CD4-positive, alpha-beta T cell treated with Interferon gamma for 1 hour (primary cell): Measurements from ENCODE around the gene GPR3.
"Not testable (repeated sequence)": the region's sequence is repeated elsewhere in the genome, so short reads cannot be mapped to it uniquely, and the experiment has no call there.

Experiments used
- DNase-seq: peaks from one replicate; pipeline ENCODE4 v3.0.0-alpha.2; 2020

The GPR3 gene

DNA sequence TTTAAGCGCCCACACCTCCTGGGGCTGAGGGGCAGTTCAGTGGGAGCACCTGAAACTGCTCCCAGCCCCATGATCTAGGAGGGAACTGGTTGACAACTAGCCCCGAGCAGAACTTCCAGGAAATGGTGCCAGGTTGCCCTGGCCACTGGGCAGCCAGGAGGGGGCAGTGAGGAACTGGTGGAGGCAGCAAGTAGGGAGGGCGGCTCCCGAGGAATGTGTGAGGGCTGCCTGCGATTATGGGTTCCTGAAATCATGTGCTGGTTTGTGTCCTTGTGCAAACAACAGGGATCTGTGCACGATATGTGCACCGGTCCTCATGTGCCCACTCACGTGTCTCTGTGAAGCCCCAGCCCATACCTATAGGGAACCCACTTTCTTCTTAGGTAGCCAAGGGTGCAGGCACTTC, 9.9 kb downstream of the GPR3 start:
- DNase-seq, result peak; percentile 42

DNA sequence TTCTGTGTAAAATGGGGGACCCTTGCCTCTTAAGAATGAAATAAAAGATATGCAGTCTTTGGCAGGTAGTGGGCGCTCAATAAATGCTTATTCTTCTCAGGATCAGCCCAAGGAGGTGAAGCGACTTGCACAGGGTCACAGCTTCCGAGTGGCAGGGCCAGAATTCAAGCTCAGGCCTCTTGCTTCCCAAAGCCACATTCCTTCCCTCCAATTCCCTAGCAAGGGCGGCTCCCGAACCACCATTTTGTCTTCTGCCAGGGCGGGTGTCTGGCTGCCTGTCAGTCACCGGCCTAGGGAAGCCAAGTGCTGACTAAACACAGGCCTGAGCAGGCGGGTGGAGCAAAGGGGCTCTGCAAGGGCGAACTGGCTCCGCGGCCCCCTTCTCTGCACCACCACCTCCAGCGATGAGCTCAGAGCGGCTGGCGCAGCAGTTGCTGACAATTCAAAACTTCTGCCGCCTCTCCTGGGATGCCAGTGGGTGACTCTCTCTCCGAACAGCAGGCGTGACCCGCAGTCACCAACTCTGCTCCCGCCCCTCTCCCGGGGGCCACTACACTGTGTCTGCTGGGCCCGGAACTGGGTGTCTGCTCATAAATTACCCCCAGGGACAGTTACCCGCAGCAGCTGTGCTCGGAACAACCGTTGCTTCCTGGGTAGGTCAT, 10.8 kb downstream of the GPR3 start:
- DNase-seq, result peak; percentile 51

DNA sequence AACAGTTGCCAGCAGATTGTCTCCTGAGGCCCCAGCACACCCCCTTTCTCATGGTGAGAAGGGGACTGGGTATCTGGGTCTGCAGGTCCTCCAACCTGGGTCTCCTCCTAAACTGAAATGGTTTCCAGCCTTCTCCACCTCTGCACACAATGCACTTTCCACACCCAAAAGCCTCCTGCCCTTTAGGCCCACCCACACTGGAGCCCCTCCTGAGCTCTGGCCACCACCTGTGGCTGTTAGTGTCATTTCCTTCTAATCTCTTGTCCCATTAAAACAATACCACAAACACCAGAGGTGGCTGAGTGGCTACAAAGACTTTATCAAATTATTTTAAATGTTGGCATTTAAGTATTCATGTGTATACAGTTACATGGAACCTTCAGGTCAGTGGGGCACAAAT, 11.5 kb downstream of the GPR3 start:
- DNase-seq, result no peak

DNA sequence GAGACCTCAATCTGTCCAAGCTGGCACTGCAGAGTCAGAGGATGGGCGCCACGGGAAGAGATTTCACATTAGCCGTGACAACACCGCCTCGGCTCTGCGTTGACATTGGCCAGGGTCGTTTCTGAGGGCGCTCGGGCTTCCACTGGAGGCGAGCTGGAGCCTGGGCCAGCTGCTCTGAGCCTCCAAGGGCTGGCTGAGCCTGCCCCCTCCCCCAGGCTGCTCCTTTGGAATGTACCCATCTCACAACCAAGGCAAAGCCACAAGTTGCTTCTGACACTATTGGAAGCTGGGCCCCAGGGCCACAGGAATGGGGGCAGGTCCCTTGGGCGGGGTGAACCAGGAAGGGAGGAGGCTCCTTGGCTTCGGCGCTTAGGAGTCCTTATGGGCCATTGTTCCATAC, 12.7 kb downstream of the GPR3 start:
- no peak for DNase-seq

DNA sequence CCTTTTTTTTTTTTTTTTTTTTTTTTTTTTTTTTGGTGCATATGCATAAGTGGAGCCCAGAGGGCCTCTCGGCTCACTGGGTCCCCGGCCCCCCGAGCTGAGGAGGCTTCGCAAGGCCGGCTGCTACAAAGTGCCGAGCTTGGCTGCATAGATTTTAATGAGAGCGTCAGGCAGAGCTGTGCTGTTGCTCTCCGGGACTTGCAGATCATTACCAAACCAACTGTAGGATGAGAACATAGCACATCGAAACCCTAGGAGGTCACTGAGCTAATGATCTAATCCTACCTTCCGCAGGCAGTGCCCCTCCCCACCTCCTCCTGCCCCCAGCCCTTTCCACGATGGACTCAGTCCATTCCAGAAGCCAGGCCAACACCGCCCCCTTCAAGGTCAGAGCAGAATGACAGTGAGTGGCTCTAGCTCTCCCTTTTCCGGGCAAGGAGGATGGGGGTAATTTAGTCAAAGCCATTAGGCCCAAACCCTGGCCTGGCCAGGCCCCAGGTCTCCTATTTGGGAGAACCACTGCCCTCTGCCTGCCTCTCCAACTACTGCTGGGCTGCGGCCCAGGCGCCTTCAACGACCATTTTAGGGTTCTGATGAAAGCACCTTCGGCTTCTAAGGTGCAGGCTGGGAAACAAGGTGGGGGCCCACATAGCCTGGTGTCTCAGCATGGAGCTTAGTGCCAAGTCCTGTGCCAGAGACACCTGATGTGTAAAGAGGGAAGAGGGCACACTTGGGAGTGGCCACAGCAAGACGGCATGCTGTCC, 13.4 kb downstream of the GPR3 start:
- DNase-seq, result not testable (repeated sequence)

DNA sequence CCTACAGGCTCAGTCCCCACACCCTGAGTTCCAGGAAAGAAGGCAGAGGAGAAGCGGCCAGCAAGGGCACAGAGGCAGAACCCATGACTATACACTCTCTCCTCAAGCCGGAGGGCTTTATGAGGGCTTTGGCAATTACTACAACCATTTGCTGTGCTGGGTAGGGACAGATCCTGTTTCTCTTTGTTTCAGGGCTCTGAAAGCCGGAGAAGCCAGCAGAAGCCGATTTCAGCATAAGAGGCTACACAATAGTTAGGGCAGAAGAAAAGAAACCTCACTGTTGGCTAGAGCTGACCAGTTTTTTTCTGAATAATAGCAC, 13.9 kb downstream of the GPR3 start:
- DNase-seq, result no peak

DNA sequence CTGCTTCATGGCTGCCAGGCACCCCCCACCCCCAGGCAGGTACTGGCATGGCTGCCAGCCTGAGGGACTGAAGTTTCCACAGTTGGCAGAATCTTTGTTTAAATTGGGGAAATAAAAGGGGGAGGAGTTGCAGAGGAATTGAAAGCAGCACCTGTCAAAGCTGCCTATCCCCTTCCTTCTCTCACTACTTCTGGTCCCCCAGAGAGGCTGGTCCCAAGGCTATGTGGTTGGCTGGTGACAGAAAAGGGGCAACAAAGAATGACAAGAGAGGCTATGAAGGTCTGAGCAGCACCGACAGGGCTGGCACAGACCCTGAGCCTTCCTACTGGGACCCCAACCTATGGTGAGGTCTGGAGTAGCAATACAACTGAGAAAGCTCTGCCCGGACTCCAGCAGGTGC, 14.4 kb downstream of the GPR3 start:
- DNase-seq, result not testable (repeated sequence)

DNA sequence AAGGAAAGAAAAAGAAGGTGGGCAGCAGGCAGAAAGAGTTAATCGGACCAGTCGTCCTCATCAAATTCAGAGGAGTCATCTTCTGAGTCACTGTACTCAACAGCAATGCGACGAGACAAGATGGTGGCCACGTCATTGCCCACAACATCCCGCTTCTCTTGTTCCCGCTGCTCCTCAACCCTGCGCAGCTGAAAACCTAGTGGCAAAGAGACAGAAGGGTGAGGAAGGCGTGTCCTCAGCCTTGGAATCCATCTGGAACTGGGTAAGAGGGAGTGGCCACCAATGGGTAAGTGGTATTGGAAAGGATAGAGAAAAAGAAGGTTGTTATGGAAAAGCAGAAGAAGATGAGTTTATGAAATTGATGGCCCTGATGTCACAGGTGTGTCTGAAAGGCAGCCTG, 15.7 kb downstream of the GPR3 start:
- DNase-seq, result no peak

DNA sequence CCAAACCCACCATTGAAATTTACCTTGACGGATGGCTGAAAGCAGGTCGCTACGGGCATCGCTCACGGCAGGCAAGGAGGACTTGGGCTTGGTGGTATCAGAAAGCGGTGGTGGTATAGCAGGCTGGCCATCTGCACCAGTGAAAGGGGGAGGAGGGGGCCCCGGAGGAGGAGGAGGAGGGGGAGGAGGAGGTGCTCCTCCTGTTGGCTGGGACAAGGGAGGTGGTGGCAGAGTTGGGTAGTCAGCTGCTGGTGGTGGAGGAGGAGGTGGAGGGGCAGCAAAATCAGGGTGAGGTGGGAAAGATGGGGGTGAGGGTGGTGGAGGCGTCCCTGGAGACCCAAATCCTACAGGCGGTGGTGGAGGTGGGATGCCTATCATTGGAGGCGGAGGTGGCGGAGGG, 17.2 kb downstream of the GPR3 start:
- no peak for DNase-seq

DNA sequence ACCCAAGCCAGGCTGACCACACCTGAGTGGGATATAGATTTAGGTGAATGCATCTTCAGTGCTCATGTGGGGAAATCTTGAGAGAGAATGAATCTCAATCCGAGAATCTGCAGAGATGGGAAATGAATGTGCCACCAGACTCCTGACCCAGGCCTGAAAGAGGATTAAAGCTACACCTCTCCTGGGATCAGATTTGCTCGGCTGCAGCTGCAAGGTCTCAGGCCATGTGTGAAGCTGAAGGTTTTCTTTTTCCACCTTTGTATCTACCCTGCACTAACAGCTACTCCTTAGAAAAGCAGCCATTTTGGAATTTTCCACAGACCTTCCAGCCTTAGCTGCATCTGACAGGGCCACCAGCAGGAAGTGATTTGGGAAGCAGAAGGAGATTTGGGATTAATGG, 18.3 kb downstream of the GPR3 start:
- no peak for DNase-seq

DNA sequence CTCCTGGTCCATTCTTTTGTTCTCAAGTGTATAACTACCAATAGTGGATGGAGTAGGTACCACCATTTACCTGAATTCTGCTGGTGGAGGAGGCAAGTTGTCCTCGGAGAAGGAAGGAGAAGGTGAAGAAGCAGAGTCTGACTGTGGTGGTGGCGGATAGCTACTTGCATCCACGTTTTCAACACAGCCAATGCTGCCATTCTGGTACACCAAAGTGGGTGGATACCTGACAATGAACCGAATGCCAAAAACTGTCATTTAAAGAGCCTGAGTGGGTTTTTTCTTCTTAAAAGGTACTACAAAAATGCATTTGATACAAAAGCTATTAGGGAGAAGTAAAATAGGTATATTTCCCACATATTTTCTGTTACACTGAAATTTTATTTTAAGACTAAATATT, 20.1 kb downstream of the GPR3 start:
- no peak for DNase-seq

DNA sequence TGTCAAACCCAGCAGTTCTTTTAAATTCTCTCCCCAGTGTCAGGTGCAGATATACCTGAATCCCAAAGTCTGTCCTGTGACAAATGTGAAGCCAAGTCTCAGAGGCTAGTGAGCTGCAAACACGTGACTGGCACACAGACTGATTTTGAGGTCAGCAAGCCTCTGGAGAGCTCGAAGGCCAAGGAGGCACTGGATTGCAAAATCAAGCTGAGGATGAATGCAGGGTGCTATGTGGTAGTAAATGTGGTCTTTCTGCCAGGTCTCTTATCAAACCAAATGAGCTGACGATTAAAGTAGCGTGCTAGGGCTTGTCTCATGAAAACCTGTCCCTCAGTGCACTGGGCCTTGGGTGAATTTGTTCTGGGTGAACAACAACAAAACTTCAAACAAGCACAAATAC, 20.6 kb downstream of the GPR3 start:
- DNase-seq, result no peak

DNA sequence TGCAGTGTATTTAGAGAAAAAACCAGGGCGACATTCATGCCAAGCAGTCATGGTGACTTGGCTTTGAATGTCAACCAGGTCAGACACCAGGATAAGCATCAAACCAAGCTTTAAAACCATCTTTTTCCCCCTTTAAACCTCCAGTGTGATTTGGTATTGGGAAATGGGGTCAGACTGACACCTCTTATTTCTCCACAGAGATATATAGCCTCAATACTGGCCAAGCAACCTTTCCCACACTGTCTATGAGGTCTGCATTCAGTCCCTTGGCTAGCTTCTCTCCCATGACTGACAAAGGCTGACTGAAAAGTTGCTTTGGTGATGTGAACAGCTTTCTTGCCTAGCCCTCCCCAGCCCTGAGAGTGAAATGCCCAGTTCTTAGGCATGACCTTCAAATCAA, 21.7 kb downstream of the GPR3 start:
- DNase-seq, result no peak

DNA sequence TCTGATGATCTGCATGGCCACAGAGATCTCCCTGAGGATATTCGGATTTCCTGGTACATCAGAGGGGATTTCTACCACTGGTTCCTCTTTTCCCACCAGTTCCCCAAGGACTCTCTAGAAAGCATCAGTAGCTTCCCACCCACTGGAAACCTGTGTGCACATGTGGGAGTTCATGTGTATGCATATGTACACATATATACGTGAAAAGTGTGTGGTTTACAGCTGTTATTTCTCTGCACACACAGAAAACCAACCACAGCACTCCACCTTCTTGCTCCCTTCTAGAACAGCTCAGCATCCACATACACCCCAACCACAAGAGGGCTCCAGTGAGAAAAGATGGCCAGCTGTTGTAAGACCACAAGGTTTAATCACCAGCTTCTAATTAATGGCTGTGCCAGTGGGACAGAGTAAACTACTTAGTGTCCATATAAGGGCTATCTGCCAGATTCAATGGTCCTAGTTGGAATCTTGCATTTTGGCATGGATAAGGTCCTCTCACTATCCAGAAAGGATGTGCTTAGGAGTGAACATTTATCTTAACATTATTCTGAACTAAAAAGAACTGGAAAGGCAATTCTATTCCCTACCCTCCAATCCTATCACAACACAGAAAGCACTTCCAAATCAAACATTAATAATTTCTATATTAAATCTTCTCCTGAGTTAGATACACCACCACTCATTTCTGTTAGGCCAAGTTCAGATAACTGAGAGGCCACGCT, 24.1 kb downstream of the GPR3 start:
- DNase-seq, result peak; percentile 64

DNA sequence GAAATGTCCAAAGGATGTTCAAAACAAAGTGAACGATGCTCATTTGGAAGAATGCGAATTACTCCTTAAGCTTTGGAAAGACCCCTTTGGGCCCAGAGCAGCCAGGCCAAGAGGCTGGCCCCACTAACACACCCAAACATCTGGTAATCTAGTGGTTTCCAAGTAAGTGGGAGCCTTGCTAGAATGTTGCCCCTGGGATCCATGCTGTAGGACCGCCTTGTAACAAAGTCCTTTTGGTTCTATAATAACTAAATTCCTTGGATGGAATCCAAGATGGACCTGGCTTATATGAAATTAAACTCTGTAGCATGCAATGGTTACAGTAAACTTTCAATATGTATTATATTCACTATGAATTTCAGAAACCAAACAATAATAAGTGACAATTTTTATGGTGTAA, 25.3 kb downstream of the GPR3 start:
- DNase-seq, result no peak

DNA sequence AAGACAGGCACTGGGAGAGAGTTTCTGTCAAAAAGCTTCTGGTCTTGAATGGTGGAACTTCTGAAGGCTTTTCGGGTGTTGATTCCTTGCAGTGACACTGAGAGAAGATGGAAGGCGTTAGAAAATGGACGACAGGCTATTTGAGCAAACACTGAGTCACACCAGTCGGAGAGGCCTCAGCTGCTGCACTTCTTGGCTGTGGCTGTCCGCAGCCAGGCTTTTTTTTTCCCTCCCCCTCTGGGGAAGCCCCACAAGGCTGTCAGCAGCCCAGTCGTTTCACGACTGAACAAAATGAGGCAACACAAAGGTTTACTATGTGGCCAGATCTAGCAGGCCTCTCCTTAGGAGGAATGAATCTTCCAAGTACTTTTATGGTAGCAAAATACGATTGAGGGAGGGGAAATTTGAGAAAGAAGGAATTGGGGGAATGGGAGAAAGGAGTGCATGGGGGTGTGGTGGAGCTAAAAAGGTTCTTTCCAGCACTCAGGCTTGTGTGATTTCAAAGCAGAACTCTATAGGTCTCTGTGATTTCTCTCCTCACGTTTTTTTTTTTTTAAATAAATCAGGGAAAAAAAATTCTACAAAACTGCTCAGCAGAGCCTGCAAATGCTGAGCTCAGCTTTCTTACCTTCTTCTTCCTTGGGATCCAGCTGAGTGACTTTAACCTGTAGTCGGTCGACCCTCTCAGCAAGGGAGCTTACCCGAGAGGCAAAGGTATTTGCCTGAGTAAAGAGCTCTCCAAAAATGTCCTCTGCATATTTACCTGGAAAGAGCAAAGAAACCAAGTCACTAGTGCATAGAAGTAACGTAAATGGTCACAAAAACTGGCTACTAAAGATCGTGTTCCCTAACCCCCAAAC, 26.1 kb downstream of the GPR3 start:
- DNase-seq, result peak; percentile 28

DNA sequence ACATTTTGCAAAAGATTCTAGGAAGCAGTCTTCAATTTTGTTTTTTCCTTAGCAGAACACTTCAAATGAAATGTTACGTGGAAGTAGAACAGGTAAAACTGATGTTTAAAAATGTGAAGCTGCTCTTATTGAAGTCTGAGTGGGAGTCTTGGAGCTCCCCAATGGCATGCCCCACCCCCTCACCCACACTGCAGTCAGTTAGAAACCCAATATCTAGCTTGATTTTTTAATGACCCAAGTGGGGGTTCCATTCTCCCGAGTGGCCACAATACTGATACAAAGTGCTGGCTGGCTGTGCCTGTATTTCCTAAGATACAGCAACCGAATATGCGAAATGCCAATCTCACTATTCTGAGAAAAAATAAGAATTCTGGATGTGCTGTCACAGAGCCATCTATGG, 31.3 kb downstream of the GPR3 start:
- no peak for DNase-seq

DNA sequence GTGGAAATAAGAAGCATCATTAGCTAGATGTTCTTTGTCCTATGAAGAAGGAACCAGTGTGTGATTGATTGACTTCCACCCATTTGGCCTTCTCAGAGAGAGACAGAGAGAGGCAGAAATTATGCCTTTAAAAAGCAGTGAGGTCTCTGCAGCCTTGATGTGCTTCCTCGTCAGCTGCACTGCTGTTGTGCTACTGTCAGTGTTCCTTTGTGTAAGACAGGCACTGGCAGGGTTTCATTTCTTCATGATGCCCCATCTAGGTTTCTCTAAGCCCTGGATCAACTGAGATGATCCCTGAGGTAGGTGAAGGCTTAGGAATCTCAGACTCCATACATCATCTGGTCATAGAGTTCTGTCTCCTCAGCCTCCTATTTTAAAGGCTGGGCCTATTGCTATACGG, 34.9 kb downstream of the GPR3 start:
- no peak for DNase-seq

DNA sequence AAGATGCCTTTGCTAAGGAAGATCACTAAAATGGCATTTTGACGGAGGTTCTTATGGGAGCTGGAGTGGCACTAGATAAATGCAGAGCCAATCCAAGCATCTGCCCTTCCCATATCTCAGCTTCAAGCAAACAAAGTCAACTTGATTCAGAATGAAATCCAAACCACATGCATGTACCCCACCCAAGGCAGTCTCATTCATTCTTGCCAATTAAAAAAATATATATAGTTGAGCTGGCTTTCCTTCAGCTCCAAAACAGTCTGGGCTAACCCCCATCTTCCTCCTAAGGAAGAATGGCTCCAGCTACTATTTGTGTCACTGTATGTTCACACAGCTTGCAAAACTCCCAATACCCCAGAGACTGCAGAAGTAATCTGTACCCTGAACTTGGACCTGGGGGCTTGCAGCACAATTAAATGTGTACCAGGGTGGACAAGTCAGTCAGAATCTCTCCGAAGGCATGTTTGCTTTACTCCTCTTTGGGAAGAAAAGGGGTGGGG, 35.4 kb downstream of the GPR3 start:
- no peak for DNase-seq

DNA sequence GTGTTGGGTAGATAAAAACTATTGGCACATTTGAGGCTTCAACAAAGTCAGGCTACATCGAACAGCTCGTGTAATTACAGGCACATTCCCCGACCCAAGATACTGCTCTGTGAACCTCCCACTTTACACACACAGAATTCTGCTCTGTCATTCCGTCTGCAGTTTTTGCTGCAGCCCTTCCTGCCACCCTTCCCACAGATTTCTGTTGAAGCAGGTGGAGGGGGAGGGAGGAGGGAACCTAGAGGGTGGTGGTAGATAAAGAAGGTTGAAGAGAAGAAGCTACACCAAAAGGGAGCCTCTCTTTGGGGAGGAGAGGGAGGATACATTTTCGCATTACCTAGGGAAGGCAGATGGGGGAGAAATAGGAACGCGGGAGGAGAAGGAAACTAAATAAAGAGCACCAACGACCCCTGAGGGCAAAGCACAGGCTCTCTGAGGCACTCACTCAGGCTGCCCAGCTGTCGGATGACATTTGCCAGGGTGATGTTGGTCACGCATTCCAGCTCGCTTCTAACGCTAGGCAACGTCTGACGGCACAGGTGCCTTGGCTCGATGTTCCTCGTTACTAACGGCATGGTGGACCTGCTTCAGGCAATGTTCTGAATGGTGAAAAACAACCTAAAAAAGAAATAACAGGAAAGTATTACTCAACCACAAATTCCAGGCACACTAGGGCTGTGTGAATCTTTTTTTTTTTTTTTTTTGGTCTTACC, 36.0 kb downstream of the GPR3 start:
- no peak for DNase-seq

DNA sequence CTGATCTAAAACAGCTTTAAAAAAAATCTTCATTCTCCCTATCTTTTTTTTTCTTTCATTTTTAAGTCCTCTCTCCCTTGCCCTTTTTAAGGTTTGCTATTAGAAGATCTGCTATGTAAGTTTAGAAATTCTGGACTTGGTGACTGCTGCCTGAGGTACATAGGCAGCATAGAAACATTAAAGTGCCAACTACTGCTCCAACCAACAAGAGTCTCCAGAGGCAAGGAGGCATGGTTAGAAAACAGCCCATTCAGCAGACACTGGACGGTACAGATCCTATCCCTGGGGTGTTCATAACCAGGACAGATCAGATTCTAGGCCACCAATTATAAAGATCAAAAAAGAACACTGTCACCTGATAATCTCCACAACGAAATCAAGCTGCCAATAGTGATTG, 36.6 kb downstream of the GPR3 start:
- DNase-seq, result no peak

DNA sequence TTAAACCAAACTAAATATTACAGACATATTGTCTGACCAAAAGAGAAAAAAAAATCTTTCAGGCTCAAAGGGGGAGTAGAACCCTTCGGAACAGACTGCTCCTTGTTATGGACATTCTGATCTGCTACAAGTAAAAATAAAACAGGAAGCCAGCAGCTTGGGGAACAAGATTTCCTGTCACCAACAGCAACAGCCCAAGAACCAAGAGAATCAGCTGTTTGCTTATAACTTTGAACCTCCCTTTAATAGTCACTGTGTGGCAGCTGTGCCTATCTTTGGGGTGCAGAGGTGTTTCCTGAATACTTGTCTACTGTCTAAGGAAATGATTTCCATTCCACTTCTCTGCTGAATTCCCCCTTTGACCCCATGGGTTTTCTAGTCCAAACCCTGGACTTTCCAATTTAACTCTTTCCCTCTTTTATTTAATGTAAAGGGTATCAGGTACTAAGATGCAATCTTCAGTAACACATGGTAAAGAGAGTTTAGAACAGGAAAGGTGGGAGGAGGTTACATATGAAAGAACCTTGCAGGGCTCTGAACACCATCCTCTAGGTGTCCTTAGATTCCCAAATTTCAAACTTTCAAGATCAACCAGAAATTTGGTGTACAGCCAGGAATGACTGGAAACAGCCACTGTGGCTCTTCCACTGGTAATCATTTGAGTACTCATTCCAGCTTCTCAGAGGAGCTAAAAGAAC, 38.6 kb downstream of the GPR3 start:
- DNase-seq, result peak; percentile 20
